GM03348 (cell line): Measurements from ENCODE around the gene GNG4.
"Not testable (repeated sequence)": the region's sequence is repeated elsewhere in the genome, so short reads cannot be mapped to it uniquely, and the experiment has no call there.

ENCODE experiments used
- DNase-seq: peaks from one replicate; pipeline ENCODE4 v3.0.0; 2012; ENCODE audit warnings: low spot score

Gene GNG4

DNA sequence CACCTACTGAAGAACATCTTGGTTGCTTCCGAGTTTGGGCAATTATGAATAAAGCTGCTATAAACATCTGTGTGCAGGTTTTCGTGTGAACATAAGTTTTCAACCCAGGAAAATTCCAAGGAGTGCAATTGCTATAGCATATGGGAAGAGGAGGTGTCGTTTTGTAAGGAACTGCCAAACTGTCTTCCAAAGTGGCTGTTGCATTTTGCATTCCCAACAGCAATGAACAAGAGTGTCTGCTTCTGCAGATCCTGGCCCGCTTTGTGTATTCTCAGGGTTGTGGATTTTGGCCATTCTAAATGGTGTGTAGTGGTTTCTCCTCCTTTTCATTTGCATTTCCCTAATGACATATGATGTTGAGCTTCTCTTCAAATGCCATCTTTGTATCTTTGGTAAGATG is 23.8 kb downstream of the GNG4 start:
- DNase-seq: no peak

GRCh38 chr1:235625340-235625739 is 24.2 kb downstream of the GNG4 start:
- no peak for DNase-seq

DNA sequence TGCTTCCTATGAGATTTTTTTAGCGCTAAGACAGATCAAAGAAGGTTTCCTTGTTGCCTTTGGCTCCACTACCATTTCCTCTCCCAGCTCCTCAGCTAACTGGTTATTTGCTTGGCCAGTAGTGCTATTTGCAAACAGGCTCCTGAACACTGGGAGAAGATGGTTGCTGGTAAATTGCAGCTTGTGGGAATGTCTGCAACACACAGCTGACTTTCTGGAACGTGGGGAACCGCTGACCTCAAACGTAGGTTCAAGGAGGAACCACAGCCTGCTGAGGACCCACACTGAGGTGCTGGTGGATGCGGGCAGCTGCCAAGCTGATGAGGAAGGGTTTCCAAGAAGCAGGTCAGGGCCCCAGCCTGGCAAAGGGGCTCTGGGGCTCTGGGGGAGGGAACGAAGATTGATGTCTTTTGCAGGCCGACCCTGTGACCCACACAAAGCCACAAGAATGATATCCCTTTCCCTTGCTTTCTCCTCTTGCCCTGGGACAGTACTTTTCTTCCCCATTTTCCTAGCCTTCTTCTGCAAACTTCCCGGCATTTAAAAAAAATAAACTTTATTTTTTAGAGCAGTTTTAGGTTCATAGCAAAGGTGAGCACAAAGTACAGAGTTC is 24.8 kb downstream of the GNG4 start:
- DNase-seq: peak; percentile 37

DNA sequence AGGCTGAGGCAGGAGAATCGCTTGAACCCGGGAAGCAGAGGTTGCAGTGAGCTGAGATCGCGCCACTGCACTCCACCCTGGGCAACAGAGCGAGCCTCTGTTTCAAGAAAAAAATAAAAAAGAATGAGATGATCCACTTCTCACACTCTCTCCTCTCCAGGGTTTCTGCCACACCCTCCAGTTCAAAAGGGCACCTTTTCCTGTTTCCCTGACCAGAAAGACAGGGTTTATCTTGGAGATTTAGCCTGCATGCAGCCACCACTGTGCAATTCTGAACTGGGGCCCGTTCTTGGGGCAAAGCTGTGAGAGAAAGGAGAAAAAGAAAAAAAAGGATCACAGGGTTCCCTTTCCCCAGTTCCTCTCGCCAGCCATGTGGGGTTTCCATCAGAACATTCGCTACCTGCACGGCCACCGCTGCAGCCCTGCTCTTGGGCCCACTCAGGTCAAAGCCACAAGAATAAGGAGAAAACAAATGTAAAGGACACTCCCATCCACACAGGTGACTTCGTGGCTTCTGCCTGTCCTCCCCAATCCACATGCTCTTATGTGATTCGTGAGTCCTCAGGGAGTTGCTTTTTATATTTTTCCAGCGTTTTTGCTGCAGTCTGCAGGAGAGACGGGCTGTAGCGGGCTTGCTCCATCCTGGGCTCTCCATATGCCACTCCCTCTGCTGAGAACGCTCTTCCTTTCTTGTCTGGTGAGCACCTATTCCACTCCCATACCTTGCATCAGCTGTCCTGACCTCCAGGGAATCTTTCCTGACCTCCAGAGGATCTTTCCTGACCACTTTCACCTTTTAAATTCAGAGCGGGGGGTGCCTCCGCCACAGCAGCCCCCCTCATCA is 26.4 kb downstream of the GNG4 start:
- DNase-seq: no peak

GRCh38 chr1:235619149-235619548 is 30.4 kb downstream of the GNG4 start:
- not testable (repeated sequence) for DNase-seq

DNA sequence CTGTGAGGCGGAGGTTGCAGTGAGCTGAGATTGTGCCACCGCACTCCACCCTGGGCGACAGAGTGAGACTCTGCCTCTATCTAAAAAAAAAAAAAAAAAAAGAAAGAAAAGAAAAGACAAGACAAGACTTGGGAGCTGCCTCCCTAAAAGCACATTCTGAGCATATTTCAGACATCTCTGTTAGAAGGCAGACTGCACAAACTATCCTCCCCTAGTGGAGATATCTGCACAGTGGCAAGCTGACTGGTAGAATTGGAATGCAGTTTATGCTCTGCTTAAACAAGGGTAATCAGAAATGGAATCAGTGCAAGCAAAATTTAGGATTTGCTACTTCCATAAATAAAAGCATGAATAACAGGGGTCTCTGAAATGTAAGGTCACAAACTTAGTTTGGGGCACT is 31.8 kb downstream of the GNG4 start:
- peak; percentile 92 for DNase-seq

GRCh38 chr1:235617140-235617539 is 32.4 kb downstream of the GNG4 start:
- DNase-seq: no peak

- no peak for DNase-seq
Measured at GRCh38 chr1:235614442-235614954, 35.1 kb downstream of the GNG4 start.

DNA sequence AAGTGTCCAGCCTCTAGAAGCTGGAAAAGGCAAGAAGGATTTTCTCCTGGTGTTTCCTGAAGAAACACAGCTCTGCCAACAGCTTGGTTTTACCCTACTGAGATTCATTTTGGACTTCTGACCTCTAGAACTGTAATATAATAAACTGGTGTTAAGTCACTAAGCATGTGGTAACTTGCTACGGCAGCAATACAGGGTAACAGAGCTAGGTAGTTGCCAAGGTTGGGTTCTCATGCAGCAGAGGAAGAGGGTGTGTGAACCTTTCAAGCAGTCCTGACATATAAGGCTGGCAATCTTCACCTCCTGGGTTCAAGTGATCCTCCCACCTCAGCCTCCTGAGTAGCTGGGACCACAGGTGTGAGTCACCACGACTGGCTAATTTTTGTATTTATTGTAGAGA is 36.0 kb downstream of the GNG4 start:
- DNase-seq: no peak

DNA sequence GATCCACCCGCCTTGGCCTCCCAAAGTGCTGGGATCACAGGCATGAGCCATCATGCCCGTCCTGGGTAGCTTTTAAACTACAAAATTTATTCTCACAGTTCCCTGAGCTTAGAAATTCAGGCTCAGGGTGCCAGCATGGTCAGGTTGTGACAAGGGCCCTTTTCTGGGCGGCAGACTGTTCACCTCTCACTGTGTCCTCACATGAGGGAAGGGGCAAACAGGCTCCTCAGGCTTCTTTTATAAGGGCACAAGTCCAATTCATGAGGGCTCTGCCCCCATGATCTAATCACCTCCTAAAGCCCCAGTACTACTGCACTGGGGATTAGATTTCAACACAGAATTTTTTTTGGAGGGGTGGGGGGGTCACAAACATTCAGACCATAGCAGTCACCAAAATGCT is 36.8 kb downstream of the GNG4 start:
- no peak for DNase-seq

DNA sequence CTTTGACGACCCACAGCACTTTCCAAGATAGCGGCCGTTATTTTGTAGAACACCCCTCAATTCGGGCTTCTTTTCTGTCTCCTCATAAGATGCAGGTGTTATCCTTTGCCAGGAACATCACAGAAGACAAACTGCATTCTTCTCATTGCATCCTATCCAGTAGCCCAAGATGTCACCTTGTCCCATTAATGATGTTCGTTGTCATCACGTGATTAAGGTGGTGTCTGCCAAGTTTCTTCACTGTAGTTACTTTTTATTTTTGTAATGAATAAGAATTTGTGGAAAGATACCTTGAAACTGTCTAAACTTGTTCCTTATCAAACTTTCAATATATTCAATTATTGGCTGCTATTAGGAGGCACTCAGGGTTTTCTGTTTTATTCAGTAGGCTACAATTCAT is 39.4 kb downstream of the GNG4 start:
- no peak for DNase-seq

DNA sequence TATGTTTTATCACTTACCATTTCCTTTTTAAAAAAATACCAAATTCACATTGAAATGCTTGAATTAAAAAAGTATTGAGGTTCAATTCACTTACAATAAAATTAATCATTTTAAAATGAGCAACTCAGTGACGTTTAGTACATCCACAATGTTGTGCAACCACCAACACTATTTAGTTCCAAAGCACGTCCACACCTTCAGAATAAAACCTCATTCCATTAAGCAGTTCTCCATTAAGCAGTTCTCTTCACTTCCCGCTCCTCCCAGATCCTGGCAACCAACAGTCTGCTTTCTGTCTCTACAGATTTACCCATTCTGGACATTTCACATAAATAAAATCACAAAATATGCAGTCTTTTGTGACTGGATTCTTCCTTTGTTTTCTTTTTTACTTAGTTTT is 41.3 kb downstream of the GNG4 start:
- DNase-seq: no peak

GRCh38 chr1:235607284-235607683 is 42.3 kb downstream of the GNG4 start:
- no peak for DNase-seq

- DNase-seq: no peak
Measured at GRCh38 chr1:235601104-235601503, 48.5 kb downstream of the GNG4 start.

DNA sequence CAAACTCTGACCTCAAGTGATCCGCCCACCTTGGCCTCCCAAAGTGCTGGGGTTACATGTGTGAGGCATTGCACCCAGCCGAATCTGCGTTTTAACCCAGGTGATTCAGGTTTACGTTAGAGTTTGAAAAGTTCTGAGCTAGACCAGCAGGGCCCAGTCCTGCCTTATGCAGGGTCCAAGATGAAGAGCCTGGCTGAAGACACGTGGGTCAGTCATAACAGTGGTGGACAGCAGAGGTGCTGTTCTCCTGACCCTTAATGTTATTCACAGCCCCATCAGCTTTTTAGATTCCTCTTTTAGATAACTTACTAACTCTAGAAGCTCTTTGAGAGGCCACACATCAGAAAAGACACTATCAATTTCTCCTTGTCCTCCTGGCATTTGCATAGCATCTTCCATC is 50.0 kb downstream of the GNG4 start:
- no peak for DNase-seq

- peak; percentile 72 for DNase-seq
Measured at GRCh38 chr1:235597867-235598553, 51.6 kb downstream of the GNG4 start.

GRCh38 chr1:235595079-235595478 is 54.5 kb downstream of the GNG4 start:
- DNase-seq: no peak

DNA sequence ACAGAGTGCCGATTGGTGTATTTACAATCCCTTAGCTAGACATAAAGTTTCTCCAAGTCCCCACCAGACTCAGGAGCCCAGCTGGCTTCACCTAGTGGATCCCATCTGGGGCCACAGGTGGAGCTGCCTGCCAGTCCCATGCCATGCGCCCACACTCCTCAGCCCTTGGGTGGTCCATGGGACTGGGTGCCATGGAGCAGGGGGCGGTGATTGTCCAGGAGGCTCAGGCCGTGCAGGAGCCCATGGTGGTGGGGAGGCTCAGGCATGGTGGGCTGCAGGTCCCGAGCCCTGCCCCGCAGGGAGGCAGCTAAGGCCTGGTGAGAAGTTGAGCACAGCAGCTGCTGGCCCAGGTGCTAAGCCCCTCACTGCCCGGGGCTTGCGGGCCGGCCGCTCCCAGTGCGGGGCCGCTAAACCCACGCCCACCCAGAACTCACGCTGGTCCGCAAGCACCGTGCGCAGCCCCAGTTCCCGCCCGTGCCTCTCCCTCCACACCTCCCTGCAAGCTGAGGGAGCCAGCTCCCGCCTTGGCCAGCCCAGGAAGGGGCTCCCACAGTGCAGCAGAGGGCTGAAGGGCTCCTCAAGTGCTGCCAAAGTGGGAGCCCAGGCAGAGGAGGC is 55.2 kb downstream of the GNG4 start:
- DNase-seq: not testable (repeated sequence)

- peak; percentile 40 for DNase-seq
Measured at GRCh38 chr1:235588916-235589515, 60.6 kb downstream of the GNG4 start.

GRCh38 chr1:235588156-235588555 is 61.4 kb downstream of the GNG4 start:
- no peak for DNase-seq

DNA sequence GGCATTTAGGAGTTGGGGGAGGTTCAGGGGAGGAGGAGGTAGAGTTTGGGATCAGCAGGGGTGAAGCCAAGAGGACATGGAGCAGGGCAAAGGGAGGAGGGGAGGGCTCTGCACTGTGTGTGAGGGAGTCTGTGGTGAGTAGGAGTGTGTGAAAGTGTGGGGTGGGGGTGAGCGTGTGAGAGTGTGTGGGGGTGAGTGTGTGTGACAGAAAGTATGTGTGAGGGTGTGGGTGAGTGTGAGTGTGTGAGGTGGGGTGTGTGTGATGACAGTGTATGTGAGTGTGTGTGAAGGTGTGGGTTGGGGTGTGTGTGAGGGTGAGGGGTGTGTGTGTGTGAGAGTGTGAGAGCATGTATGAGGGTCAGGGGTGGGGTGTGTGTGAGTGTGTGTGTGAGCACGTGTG is 62.6 kb downstream of the GNG4 start:
- no peak for DNase-seq

DNA sequence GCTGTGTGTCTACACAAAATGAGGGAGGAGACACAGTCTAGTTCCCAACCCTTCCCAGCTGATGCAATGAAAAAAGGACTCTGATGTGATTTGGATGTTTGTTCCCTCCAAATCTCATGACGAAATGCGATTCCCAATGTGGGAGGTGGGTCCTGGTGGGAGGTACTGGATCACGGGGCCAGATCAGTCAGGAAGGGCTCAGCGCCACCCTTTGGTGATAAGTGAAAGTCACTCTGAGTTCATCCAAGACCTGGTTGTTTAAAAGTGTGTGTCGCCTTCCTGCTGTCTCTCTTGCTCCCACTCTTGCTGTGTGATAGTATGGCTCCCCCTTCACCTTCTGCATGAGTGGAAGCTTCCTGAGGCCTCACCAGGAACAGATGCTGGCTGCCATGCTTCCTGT is 63.2 kb downstream of the GNG4 start:
- DNase-seq: no peak
